Kidney (tissue), 14 donors: ENCODE results near the gene MAPRE3. TPM values are rescaled to one million over a fixed set of nuclear protein-coding genes. Genes with fewer than 3 reads are reported as not detected.

Source experiments
- DNase-seq, 5 donors: peaks; one replicate each; pipeline ENCODE4 v3.0.0-alpha.2; 2013 to 2020
- FAIRE-seq: peaks from 2 replicates; lab custom pipeline; 2012; peaks lifted over from hg19 to GRCh38; lab: Jason Lieb, UNC
- H3K27ac ChIP-seq, 2 donors: one replicate each; pipeline ENCODE4 v1.7.0; 2013; ENCODE audit warnings: low read depth in 2 of 2, low read length in 2 of 2, inconsistent platforms in 1 of 2
- H3K27me3 ChIP-seq: one replicate; pipeline ENCODE4 v1.7.1; 2013; ENCODE audit warnings: low read length, inconsistent platforms; ENCODE audit not compliant: control insufficient read depth, insufficient read depth
- H3K36me3 ChIP-seq, 3 donors: one replicate each; pipeline versions ENCODE4 v1.7.0 to v1.7.1; 2013; ENCODE audit warnings: low read length in 3 of 3, control low read depth in 1 of 3, inconsistent platforms in 1 of 3; ENCODE audit not compliant: insufficient read depth in 3 of 3, control insufficient read depth in 2 of 3
- H3K4me1 ChIP-seq, 3 donors: one replicate each; pipeline versions ENCODE4 v1.7.0 to v1.7.1; 2013; ENCODE audit warnings: low read length in 3 of 3, inconsistent platforms in 1 of 3, low read depth in 1 of 3; ENCODE audit not compliant: control insufficient read depth in 2 of 3, insufficient read depth in 2 of 3
- H3K4me3 ChIP-seq, 3 donors: one replicate each; pipeline versions ENCODE4 v1.7.0 to v1.8.1; 2013; ENCODE audit warnings: low read length in 3 of 3, control low read depth in 1 of 3, inconsistent platforms in 1 of 3
- H3K9ac ChIP-seq, 3 donors: one replicate each; pipeline versions ENCODE4 v1.7.0 to v1.7.1; 2013; ENCODE audit warnings: low read length in 3 of 3, control low read depth in 1 of 3, inconsistent platforms in 1 of 3
- H3K9me3 ChIP-seq, 3 donors: one replicate each; pipeline versions ENCODE4 v1.7.0 to v1.7.1; 2013; ENCODE audit warnings: low read length in 3 of 3, control low read depth in 1 of 3, inconsistent platforms in 1 of 3; ENCODE audit not compliant: control insufficient read depth in 2 of 3, insufficient read depth in 1 of 3
- intact Hi-C: fragments of 100-400 bp; cut with DNase I; formaldehyde crosslinking; loops from one replicate; pipeline ENCODE4 v1.11.1; 2022
- polyA plus RNA-seq: library from polyadenylated mRNA; stranded (reverse); fragments of 350-450 nt; fragmentation: Illumina TruSeq; extraction: RNeasy Lipid Tissue Mini Kit (QIAGEN cat#74804); gene quantifications from one replicate; pipeline ENCODE4 v1.2.3, GENCODE V29; 2014; ENCODE audit warnings: low read depth, low replicate concordance; ENCODE audit not compliant: insufficient read depth
- total RNA-seq: library from RNA; stranded (reverse); fragmentation: NEBNext Ultra II Directional; extraction: Animal tissue kit (Norgen Biotek cat#: 25700); gene quantifications from one replicate; pipeline ENCODE4 v1.2.1, GENCODE V29; 2021
- TF ChIP-seq, protein P1 (sequence below): IDR thresholded peaks from 3 replicates; pipeline ENCODE4 v1.5.1; 2012; ENCODE audit warnings: mild to moderate bottlenecking, moderate library complexity, borderline replicate concordance; ENCODE audit not compliant: insufficient read depth; ENCODE audit errors: extremely low read depth
- donor health status: control.
- donor health status: control.
- donor health status: control.
- donor health status: control.
- donor health status: control.
- donor health status: DM: yes; HTN: yes; CAD: no.
- donor health status: Normal renal cell carcinoma (clear cell type).

Gene MAPRE3
- total and polyA plus RNA-seq, 2 donors from 2014 or later: 17.9 to 49.6 TPM

DNA sequence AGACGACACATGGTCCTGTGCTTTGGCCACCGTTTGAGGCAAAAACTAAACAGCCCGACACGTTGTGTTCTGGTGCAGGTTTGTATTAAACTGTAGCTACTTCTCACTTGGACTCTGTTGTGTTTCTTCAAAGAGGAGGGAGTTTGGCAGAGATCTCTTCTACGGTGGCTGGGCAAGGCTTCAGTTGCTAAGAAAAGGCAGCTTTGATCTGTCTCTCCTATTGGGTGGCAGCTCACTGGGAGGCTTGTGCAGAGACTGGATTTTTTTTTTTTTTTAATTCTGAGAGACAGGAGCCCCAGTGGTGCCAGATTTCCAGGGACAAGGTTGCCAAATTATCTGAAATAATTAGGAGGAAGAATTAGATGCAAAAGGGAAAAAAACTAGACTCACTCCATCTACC lies 20.2 kb upstream of the MAPRE3 start:
- FAIRE-seq: no peak
- Histone ChIP-seq H3K4me3 (no peak overlapping the region), H3K9ac (no peak overlapping the region), H3K27ac (no peak overlapping the region), H3K27me3 (no peaks in the 10 kb centered on the region), H3K36me3 (no peaks in the 10 kb centered on the region), H3K9me3 (no peaks in the 10 kb centered on the region), H3K4me1 (no peaks in the 10 kb centered on the region)
- DNase-seq: no peak
- TF ChIP-seq, protein P1, sequence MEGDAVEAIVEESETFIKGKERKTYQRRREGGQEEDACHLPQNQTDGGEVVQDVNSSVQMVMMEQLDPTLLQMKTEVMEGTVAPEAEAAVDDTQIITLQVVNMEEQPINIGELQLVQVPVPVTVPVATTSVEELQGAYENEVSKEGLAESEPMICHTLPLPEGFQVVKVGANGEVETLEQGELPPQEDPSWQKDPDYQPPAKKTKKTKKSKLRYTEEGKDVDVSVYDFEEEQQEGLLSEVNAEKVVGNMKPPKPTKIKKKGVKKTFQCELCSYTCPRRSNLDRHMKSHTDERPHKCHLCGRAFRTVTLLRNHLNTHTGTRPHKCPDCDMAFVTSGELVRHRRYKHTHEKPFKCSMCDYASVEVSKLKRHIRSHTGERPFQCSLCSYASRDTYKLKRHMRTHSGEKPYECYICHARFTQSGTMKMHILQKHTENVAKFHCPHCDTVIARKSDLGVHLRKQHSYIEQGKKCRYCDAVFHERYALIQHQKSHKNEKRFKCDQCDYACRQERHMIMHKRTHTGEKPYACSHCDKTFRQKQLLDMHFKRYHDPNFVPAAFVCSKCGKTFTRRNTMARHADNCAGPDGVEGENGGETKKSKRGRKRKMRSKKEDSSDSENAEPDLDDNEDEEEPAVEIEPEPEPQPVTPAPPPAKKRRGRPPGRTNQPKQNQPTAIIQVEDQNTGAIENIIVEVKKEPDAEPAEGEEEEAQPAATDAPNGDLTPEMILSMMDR: no peak
- intact Hi-C loops: no loop called here

DNA sequence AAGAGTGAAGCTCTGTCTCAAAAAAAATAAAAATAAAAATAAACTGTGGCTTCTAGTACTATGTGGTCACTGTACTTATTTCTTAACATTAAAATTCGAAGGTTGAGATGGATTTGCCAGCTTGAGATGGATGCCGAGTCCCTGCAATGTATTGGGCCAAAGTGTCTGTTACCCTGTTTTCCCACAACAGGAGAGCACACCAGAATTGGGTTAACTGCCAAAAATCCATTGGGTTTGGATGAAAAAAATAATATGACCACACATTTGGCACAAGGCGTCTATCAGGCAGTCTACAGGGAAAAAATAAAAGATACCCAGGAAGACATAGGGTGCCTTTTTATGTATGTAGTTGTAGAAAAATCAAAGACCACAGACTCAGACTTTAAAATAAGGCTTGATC lies 19.2 kb upstream of the MAPRE3 start:
- no peaks in the 10 kb centered on the region for H3K27me3 ChIP-seq
- FAIRE-seq (no peak), DNase-seq (no peak)
- H3K9ac ChIP-seq: no peak overlapping the region
- no peaks in the 10 kb centered on the region for H3K9me3 ChIP-seq
- TF ChIP-seq, protein P1: no peak
- no peaks in the 10 kb centered on the region for H3K36me3 ChIP-seq
- no peak overlapping the region for H3K27ac ChIP-seq
- H3K4me3 ChIP-seq: no peak overlapping the region
- H3K4me1 ChIP-seq: no peaks in the 10 kb centered on the region
- intact Hi-C loops: no loop called here

DNA sequence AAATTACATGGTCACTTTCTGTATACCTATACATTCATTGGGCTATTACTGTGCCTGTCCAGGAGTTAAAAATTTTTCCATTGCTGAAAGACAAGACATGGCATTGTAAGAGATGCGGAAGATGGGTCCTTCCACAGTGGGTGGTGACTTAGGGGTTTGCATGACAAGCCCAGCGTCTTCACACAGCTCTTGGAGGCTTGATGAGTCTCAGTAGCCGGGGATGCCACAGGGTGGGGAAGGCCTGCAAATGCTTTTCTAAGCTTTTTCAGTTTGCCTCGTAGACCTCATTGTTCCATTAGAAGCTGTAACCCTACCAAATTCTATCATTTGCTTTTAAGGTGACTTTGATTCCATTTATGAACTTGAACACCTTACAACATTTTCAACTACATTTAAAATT lies 18.1 kb upstream of the MAPRE3 start:
- no peak overlapping the region for H3K27ac ChIP-seq
- no peak overlapping the region for H3K4me3 ChIP-seq
- intact Hi-C loops: no loop called here
- no peak for DNase-seq
- H3K9me3 ChIP-seq: no peaks in the 10 kb centered on the region
- no peaks in the 10 kb centered on the region for H3K36me3 ChIP-seq
- no peak overlapping the region for H3K9ac ChIP-seq
- no peak for FAIRE-seq
- peaks cover 2% of the 10 kb centered on the region for H3K27me3 ChIP-seq
- TF ChIP-seq, protein P1: no peak
- H3K4me1 ChIP-seq: no peaks in the 10 kb centered on the region

DNA sequence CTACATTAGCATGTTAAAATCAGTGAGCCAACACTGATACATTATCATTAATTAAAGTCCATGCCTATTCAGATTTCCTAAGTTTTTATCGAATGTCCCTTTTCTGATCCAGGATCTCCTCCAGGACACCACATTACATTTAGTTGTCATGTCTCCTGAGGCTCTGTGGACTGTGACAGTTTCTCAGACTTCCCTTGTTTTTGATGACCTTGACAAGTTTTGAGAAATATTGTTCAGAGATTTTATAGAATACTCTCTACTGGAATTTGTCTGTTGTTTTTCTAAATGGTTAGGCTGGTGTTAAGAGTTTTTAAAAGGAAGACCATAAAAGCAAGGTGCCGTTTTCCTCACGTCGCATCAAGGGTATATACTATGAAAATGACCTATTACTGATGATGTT lies 16.3 kb upstream of the MAPRE3 start:
- intact Hi-C loops: no loop called here
- Histone ChIP-seq H3K4me1 (no peaks in the 10 kb centered on the region), H3K4me3 (no peak overlapping the region), H3K36me3 (no peaks in the 10 kb centered on the region), H3K27ac (no peak overlapping the region), H3K9ac (no peak overlapping the region), H3K27me3 (peaks cover 2% of the 10 kb centered on the region), H3K9me3 (no peaks in the 10 kb centered on the region)
- no peak for FAIRE-seq
- DNase-seq: no peak
- TF ChIP-seq, protein P1: no peak
